Osteoblast (primary cell): ENCODE results near the gene PKN3. TPM values are rescaled to one million over a fixed set of nuclear protein-coding genes. Genes with fewer than 3 reads are reported as not detected.

Experiments used
- DNase-seq: peaks from one replicate; pipeline ENCODE4 v3.0.0; 2011; ENCODE audit warnings: low spot score, mixed read lengths; ENCODE audit not compliant: insufficient read length; ENCODE audit errors: missing footprints
- H2AFZ ChIP-seq: 2 replicates; pipeline ENCODE4 v1.6.0; 2011; ENCODE audit warnings: mild to moderate bottlenecking, low read length
- H3K27ac ChIP-seq: 2 replicates; pipeline ENCODE4 v1.5.1; 2011; ENCODE audit warnings: mild to moderate bottlenecking, low read depth, low read length, moderate library complexity
- H3K27me3 ChIP-seq: 2 replicates; pipeline ENCODE4 v1.6.0; 2012; ENCODE audit warnings: mild to moderate bottlenecking, control low read depth, inconsistent platforms, low read length, moderate library complexity; ENCODE audit not compliant: insufficient read depth
- H3K36me3 ChIP-seq: 2 replicates; pipeline ENCODE4 v1.5.1; 2011; ENCODE audit warnings: mild to moderate bottlenecking, low read length, control low read depth, moderate library complexity; ENCODE audit not compliant: insufficient read depth
- H3K4me1 ChIP-seq: 2 replicates; pipeline ENCODE4 v1.5.1; 2011; ENCODE audit warnings: mild to moderate bottlenecking, low read length, control low read depth, moderate library complexity; ENCODE audit not compliant: insufficient read depth
- H3K4me2 ChIP-seq: 2 replicates; pipeline ENCODE4 v1.6.0; 2011; ENCODE audit warnings: mild to moderate bottlenecking, low read length; ENCODE audit not compliant: insufficient read depth
- H3K4me3 ChIP-seq: fragments of 200-600 bp; sonication (generic); 3 replicates; pipeline ENCODE4 v1.5.1; 2012; ENCODE audit warnings: mild to moderate bottlenecking, low read length, inconsistent platforms; ENCODE audit not compliant: insufficient read depth
- H3K79me2 ChIP-seq: 2 replicates; pipeline ENCODE4 v1.6.0; 2012; ENCODE audit warnings: mild to moderate bottlenecking, low read length, control low read depth, inconsistent platforms; ENCODE audit not compliant: insufficient read depth
- H3K9me3 ChIP-seq: 2 replicates; pipeline ENCODE4 v1.5.1; 2011; ENCODE audit warnings: low read depth, low read length, control low read depth
- H4K20me1 ChIP-seq: 2 replicates; pipeline ENCODE4 v1.6.0; 2012; ENCODE audit warnings: mild to moderate bottlenecking, low read length, control low read depth; ENCODE audit not compliant: insufficient read depth
- CTCF ChIP-seq: IDR thresholded peaks from 2 replicates; pipeline ENCODE4 v1.5.1; 2011; ENCODE audit warnings: mild to moderate bottlenecking, low read depth, low read length, moderate library complexity; ENCODE audit errors: extremely low read depth
- total RNA-seq: library from RNA; depleted of rRNA; stranded (reverse); fragments of >200 nt; gene quantifications from 2 replicates; pipeline ENCODE4 v1.2.3, GENCODE V29; 2012

Gene PKN3
- total RNA-seq, 1 donor = 4.3 TPM

DNA sequence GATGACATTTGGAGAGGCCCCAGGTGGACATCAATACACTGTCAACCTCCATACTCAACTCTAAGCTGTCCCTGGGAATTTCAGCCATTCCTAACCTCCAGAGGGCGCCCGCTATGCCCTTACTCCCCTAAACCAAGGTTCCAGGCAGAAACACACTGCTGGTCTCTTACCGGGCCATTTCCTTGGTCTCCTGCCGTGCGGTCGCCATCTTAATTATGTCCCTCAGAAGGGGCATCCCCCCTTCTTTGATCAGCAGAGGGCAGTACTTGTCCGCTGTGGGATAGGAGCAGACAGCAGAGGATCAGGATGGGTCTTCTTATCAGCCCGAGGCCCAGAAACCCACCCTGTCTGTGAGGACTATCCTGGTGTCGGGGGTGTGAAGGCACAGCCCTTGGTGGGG is 31.0 kb downstream of the PKN3 start:
- Histone ChIP-seq H3K9me3 (no peaks in the 10 kb centered on the region), H3K27me3 (no peaks in the 10 kb centered on the region), H3K4me1 (peaks cover 3% of the 10 kb centered on the region), H3K27ac (peak overlapping the region; percentile 41), H3K36me3 (peaks cover 21% of the 10 kb centered on the region), H2AFZ (peak overlapping the region; percentile 98), H3K79me2 (no peaks in the 10 kb centered on the region), H4K20me1 (no peaks in the 10 kb centered on the region), H3K4me3 (peak overlapping the region; percentile 56), H3K4me2 (peak overlapping the region; percentile 80)
- TF ChIP-seq CTCF = peak; percentile 86
- peak; percentile 96 for DNase-seq

DNA sequence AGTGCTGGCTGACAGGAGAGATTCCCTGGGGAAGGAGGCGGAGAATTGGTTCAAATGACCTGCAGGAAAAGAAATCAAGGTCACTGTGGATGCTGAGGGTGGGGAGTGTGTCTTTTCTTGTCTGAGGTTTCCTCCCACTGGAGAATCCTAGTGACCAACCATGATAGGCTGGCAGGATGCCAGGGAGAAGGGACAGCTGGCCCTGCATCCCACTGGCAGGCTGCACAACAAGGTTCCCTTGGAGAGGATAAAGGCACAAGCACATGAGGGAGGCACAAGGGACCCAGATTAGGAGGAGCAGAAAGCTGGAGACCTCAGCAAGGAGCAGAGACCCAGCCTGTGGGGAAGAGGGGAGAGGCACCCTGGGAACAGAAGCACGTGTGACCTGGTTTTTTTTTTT is 33.1 kb downstream of the PKN3 start:
- Histone ChIP-seq H3K27ac (no peak overlapping the region), H2AFZ (no peak overlapping the region), H3K9me3 (no peaks in the 10 kb centered on the region), H3K36me3 (peaks cover 25% of the 10 kb centered on the region), H3K4me1 (peaks cover 3% of the 10 kb centered on the region), H3K27me3 (no peaks in the 10 kb centered on the region), H3K4me2 (no peak overlapping the region), H4K20me1 (no peaks in the 10 kb centered on the region), H3K79me2 (no peaks in the 10 kb centered on the region), H3K4me3 (no peak overlapping the region)
- peak; percentile 79 for DNase-seq
- no peak for TF ChIP-seq CTCF

GRCh38 chr9:128742401-128742800 is 40.1 kb downstream of the PKN3 start:
- Histone ChIP-seq H3K36me3 (peaks cover 12% of the 10 kb centered on the region), H2AFZ (no peak overlapping the region), H3K4me2 (no peak overlapping the region), H3K27me3 (no peaks in the 10 kb centered on the region), H3K4me3 (no peak overlapping the region), H4K20me1 (no peaks in the 10 kb centered on the region), H3K79me2 (no peaks in the 10 kb centered on the region), H3K4me1 (no peaks in the 10 kb centered on the region), H3K27ac (no peak overlapping the region), H3K9me3 (no peaks in the 10 kb centered on the region)
- no peak for TF ChIP-seq CTCF
- no peak for DNase-seq

DNA sequence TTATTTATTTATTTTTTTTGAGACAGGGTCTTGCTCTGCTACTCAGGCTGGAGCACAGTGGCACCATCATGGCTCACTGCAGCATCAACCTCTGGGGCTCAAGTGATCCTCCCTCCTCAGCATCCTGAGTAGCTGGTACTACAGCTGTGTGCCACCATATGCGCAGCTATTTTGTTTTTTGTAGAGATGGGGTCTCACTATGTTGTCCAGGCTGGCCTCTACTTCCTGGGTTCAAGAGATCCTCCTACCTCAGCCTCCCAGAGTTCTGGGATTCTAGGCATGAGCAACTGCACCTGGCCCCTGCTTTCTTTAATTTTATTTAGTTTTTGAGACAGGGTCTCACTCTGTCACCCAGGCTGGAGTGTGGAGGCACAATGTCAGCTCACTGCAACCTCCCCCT is 41.1 kb downstream of the PKN3 start:
- no peak for DNase-seq
- H3K27ac ChIP-seq = no peak overlapping the region
- H3K36me3 ChIP-seq = peaks cover 12% of the 10 kb centered on the region
- no peak overlapping the region for H3K4me3 ChIP-seq
- no peaks in the 10 kb centered on the region for H3K27me3 ChIP-seq
- no peaks in the 10 kb centered on the region for H4K20me1 ChIP-seq
- no peak overlapping the region for H3K4me2 ChIP-seq
- no peaks in the 10 kb centered on the region for H3K79me2 ChIP-seq
- no peaks in the 10 kb centered on the region for H3K9me3 ChIP-seq
- no peak overlapping the region for H2AFZ ChIP-seq
- no peaks in the 10 kb centered on the region for H3K4me1 ChIP-seq
- TF ChIP-seq CTCF = no peak
